Adipocyte (in vitro differentiated cells): ENCODE data around the gene EPHX1.
"Not testable (repeated sequence)": the region's sequence is repeated elsewhere in the genome, so short reads cannot be mapped to it uniquely, and the experiment has no call there.

ENCODE experiments used
- DNase-seq: peaks from one replicate; pipeline ENCODE4 v3.0.0-alpha.2; 2015; ENCODE audit warnings: low read depth
- H3K27me3 ChIP-seq: replicated peaks from 2 replicates; pipeline ENCODE4 v1.7.0; 2013; ENCODE audit warnings: mild to moderate bottlenecking, low read length, moderate library complexity; ENCODE audit not compliant: control insufficient read depth, insufficient read depth
- H3K36me3 ChIP-seq: 2 replicates; pipeline ENCODE4 v1.7.0; 2013; ENCODE audit warnings: low read length, mild to moderate bottlenecking, moderate library complexity; ENCODE audit not compliant: control insufficient read depth, insufficient read depth, severe bottlenecking
- H3K4me1 ChIP-seq: 2 replicates; pipeline ENCODE4 v1.7.0; 2013; ENCODE audit warnings: mild to moderate bottlenecking, low read length, moderate library complexity; ENCODE audit not compliant: control insufficient read depth, insufficient read depth
- H3K4me3 ChIP-seq: 2 replicates; pipeline ENCODE4 v1.7.0; 2013; ENCODE audit warnings: mild to moderate bottlenecking, low read length, moderate library complexity
- H3K9ac ChIP-seq: 2 replicates; pipeline ENCODE4 v1.7.0; 2013; ENCODE audit warnings: mild to moderate bottlenecking, low read length, moderate library complexity
- H3K9me3 ChIP-seq: 2 replicates; pipeline ENCODE4 v1.7.0; 2013; ENCODE audit warnings: mild to moderate bottlenecking, low read length, moderate library complexity; ENCODE audit not compliant: control insufficient read depth

The EPHX1 gene

GRCh38 chr1:225778337-225778669, 31.6 kb upstream of the EPHX1 start:
- no peaks in the 10 kb centered on the region for H3K36me3 ChIP-seq
- peak overlapping the region; percentile 96 for H3K9ac ChIP-seq
- H3K4me1 ChIP-seq: peaks cover 35% of the 10 kb centered on the region
- DNase-seq: no peak
- no peaks in the 10 kb centered on the region for H3K27me3 ChIP-seq
- H3K4me3 ChIP-seq: peak overlapping the region; percentile 94
- H3K9me3 ChIP-seq: no peaks in the 10 kb centered on the region

GRCh38 chr1:225779165-225779564, 30.8 kb upstream of the EPHX1 start:
- H3K4me1 ChIP-seq: peaks cover 35% of the 10 kb centered on the region
- peak overlapping the region; percentile 94 for H3K4me3 ChIP-seq
- not testable (repeated sequence) for H3K27me3 ChIP-seq, DNase-seq, H3K36me3 ChIP-seq, H3K9me3 ChIP-seq
- peak overlapping the region; percentile 96 for H3K9ac ChIP-seq

GRCh38 chr1:225780134-225780533, 29.8 kb upstream of the EPHX1 start:
- Histone ChIP-seq H3K4me1 (peaks cover 35% of the 10 kb centered on the region), H3K36me3 (peaks cover 11% of the 10 kb centered on the region), H3K4me3 (peak overlapping the region; percentile 94), H3K9me3 (no peaks in the 10 kb centered on the region), H3K27me3 (no peaks in the 10 kb centered on the region), H3K9ac (no peak overlapping the region)
- no peak for DNase-seq

- peaks cover 35% of the 10 kb centered on the region for H3K4me1 ChIP-seq
- no peaks in the 10 kb centered on the region for H3K27me3 ChIP-seq
- H3K9me3 ChIP-seq: no peaks in the 10 kb centered on the region
- H3K36me3 ChIP-seq: peaks cover 13% of the 10 kb centered on the region
- no peak for DNase-seq
- H3K4me3 ChIP-seq: no peak overlapping the region
- peak overlapping the region; percentile 33 for H3K9ac ChIP-seq
These were observed 29.3 kb upstream of the EPHX1 start for GRCh38 chr1:225780630-225781029.

GRCh38 chr1:225789142-225789541, 20.8 kb upstream of the EPHX1 start:
- H3K36me3 ChIP-seq: peaks cover 63% of the 10 kb centered on the region
- not testable (repeated sequence) for H3K4me3 ChIP-seq, H3K9me3 ChIP-seq

GRCh38 chr1:225794954-225795353, 15.0 kb upstream of the EPHX1 start:
- no peak overlapping the region for H3K9ac ChIP-seq
- H3K9me3 ChIP-seq: peaks cover 5% of the 10 kb centered on the region
- DNase-seq: no peak
- H3K27me3 ChIP-seq: no peaks in the 10 kb centered on the region
- H3K36me3 ChIP-seq: peaks cover 16% of the 10 kb centered on the region
- no peak overlapping the region for H3K4me3 ChIP-seq
- H3K4me1 ChIP-seq: no peaks in the 10 kb centered on the region

More at GRCh38 chr1:225789142-225789541, 20.8 kb upstream of the EPHX1 start:
- H3K4me1 ChIP-seq, H3K27me3 ChIP-seq, H3K9ac ChIP-seq, DNase-seq: not testable (repeated sequence)

GRCh38 chr1:225796097-225796496, 13.8 kb upstream of the EPHX1 start:
- not testable (repeated sequence) for H3K36me3 ChIP-seq, H3K27me3 ChIP-seq, H3K4me3 ChIP-seq, H3K4me1 ChIP-seq, DNase-seq, H3K9me3 ChIP-seq, H3K9ac ChIP-seq

- not testable (repeated sequence) for H3K27me3 ChIP-seq, H3K9ac ChIP-seq, DNase-seq, H3K4me3 ChIP-seq, H3K36me3 ChIP-seq, H3K9me3 ChIP-seq, H3K4me1 ChIP-seq
These were observed 8.8 kb upstream of the EPHX1 start for GRCh38 chr1:225801146-225801545.

GRCh38 chr1:225806249-225806648, 3.7 kb upstream of the EPHX1 start:
- Histone ChIP-seq H3K36me3 (no peaks in the 10 kb centered on the region), H3K4me1 (peaks cover 5% of the 10 kb centered on the region), H3K4me3 (no peak overlapping the region), H3K9ac (no peak overlapping the region), H3K9me3 (no peaks in the 10 kb centered on the region), H3K27me3 (no peaks in the 10 kb centered on the region)
- no peak for DNase-seq

GRCh38 chr1:225806736-225807135, 3.2 kb upstream of the EPHX1 start:
- not testable (repeated sequence) for H3K36me3 ChIP-seq, H3K9ac ChIP-seq, H3K4me1 ChIP-seq, H3K4me3 ChIP-seq, H3K27me3 ChIP-seq, DNase-seq, H3K9me3 ChIP-seq

- H3K4me1 ChIP-seq: peaks cover 24% of the 10 kb centered on the region
- H3K4me3 ChIP-seq: no peak overlapping the region
- no peaks in the 10 kb centered on the region for H3K9me3 ChIP-seq
- peaks cover 5% of the 10 kb centered on the region for H3K36me3 ChIP-seq
- no peaks in the 10 kb centered on the region for H3K27me3 ChIP-seq
- H3K9ac ChIP-seq: no peak overlapping the region
- DNase-seq: no peak
These were observed 1.8 kb upstream of the EPHX1 start for GRCh38 chr1:225808136-225808535.
